Activated T-cell treated with anti-CD3 and anti-CD28 coated beads, Interleukin-2, amount 50 U/mL, for 48 hours (primary cell): Measurements from ENCODE around the gene MYO9B.
"Not testable (repeated sequence)": the region's sequence is repeated elsewhere in the genome, so short reads cannot be mapped to it uniquely, and the experiment has no call there.

Experiments used
- DNase-seq, 2 experiments: peaks; one replicate each; pipeline ENCODE4 v3.0.0-alpha.2; 2020

The MYO9B gene

GRCh38 chr19:17116996-17117702 lies 41.6 kb downstream of the MYO9B start:
- DNase-seq, result no peak

- DNase-seq, result no peak
Measured at GRCh38 chr19:17118957-17119356, 43.4 kb downstream of the MYO9B start.

- no peak for DNase-seq
Measured at GRCh38 chr19:17121736-17122293, 46.2 kb downstream of the MYO9B start.

- no peak for DNase-seq
Measured at GRCh38 chr19:17123041-17123440, 47.5 kb downstream of the MYO9B start.

GRCh38 chr19:17124025-17124424 lies 48.4 kb downstream of the MYO9B start:
- DNase-seq, result no peak

GRCh38 chr19:17125062-17125727 lies 49.6 kb downstream of the MYO9B start:
- DNase-seq, result peak; percentile 28 to 30

- DNase-seq, result peak; percentile 76 to 79
Measured at GRCh38 chr19:17125728-17126677, 50.4 kb downstream of the MYO9B start.

- no peak for DNase-seq
Measured at GRCh38 chr19:17127671-17128070, 52.1 kb downstream of the MYO9B start.

GRCh38 chr19:17128403-17128802 lies 52.8 kb downstream of the MYO9B start:
- DNase-seq, result no peak

GRCh38 chr19:17128820-17129219 lies 53.2 kb downstream of the MYO9B start:
- no peak for DNase-seq

- no peak for DNase-seq
Measured at GRCh38 chr19:17129377-17129776, 53.8 kb downstream of the MYO9B start.

GRCh38 chr19:17135001-17135853 lies 59.6 kb downstream of the MYO9B start:
- peak; percentile 45 for DNase-seq

- DNase-seq, result no peak
Measured at GRCh38 chr19:17136021-17136420, 60.4 kb downstream of the MYO9B start.

- DNase-seq, result no peak
Measured at GRCh38 chr19:17136617-17137016, 61.0 kb downstream of the MYO9B start.

- DNase-seq, result no peak
Measured at GRCh38 chr19:17137417-17137816, 61.8 kb downstream of the MYO9B start.

GRCh38 chr19:17138052-17138846 lies 62.7 kb downstream of the MYO9B start:
- DNase-seq, result not testable (repeated sequence)

GRCh38 chr19:17138937-17139598 lies 63.5 kb downstream of the MYO9B start:
- no peak for DNase-seq

- not testable (repeated sequence) for DNase-seq
Measured at GRCh38 chr19:17144771-17145170, 69.2 kb downstream of the MYO9B start.

GRCh38 chr19:17145546-17146497 lies 70.2 kb downstream of the MYO9B start:
- DNase-seq, result no peak
